GM12891 (cell line): ENCODE results near the gene CKAP5.

Experiments used
- DNase-seq: peaks from one replicate; pipeline ENCODE4 v3.0.0; 2011; ENCODE audit warnings: low spot score; ENCODE audit not compliant: insufficient read length
- FAIRE-seq: peaks from 2 replicates; lab custom pipeline; 2011; peaks lifted over from hg19 to GRCh38; lab: Jason Lieb, UNC
- PAX5 ChIP-seq: IDR thresholded peaks from 2 replicates; pipeline ENCODE4 v1.6.1; 2011; ENCODE audit warnings: low read length, moderate library complexity, mild to moderate bottlenecking; ENCODE audit not compliant: insufficient read depth, severe bottlenecking
- POLR2A ChIP-seq: IDR thresholded peaks from 2 replicates; pipeline ENCODE4 v1.6.1; 2011; ENCODE audit warnings: low read depth, low read length, control low read depth
- POLR2AphosphoS5 ChIP-seq: IDR thresholded peaks from 2 replicates; pipeline ENCODE4 v1.6.1; 2011; ENCODE audit warnings: low read depth, low read length, control low read depth
- POU2F2 ChIP-seq: IDR thresholded peaks from 2 replicates; pipeline ENCODE4 v1.6.1; 2011; ENCODE audit warnings: low read depth, mild to moderate bottlenecking, control low read depth, low read length, moderate library complexity
- SPI1 ChIP-seq: IDR thresholded peaks from 2 replicates; pipeline ENCODE4 v1.6.1; 2011; ENCODE audit warnings: low read depth, low read length, control low read depth
- TAF1 ChIP-seq: IDR thresholded peaks from 2 replicates; pipeline ENCODE4 v1.6.1; 2011; ENCODE audit warnings: low read depth, low read length, control low read depth

Gene CKAP5

DNA sequence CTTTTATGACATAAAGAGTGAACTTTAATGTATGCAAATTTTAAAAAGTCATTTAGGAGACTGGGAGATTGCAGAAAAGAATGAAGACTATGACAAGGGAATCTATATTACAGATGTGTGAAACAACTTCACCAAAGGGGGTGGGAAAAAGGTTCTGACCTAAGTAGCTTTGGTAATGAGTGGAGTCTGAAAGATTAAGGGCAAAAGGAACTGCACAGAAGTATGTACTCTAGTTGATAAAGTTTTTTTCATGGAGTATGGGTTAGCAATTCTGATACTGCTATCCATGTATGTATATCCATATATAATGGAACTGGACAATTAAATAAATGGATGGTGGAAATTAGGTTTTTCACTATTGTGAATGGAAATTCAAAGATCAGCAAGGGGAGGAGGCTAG is 9.2 kb downstream of the CKAP5 start:
- TF ChIP-seq PAX5 (no peak), POLR2A (no peak), SPI1 (no peak), POLR2AphosphoS5 (no peak), TAF1 (no peak), POU2F2 (no peak)
- FAIRE-seq (no peak), DNase-seq (no peak)

DNA sequence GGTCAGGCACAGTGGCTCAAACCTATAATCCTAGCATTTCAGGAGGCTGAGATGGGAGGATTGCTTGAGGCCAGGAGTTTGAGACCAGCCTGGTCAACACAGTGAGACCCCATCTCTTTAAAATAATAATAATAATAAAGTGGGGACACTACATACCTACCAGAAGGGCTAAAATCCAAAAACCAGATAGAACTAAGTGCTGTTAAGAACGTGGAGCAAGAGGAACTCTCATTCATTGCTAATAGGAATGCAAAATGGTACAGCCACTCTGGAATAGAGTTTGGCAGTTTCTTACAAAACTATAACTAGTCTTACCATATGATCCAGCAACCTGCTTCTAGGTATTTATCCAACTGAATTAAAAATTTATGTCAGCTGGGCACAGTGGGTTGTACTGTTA is 9.6 kb downstream of the CKAP5 start:
- DNase-seq = no peak
- FAIRE-seq = no peak
- TF ChIP-seq PAX5 = no peak
- no peak for TF ChIP-seq SPI1
- TF ChIP-seq POLR2AphosphoS5 = no peak
- TF ChIP-seq POLR2A = no peak
- no peak for TF ChIP-seq POU2F2
- no peak for TF ChIP-seq TAF1

DNA sequence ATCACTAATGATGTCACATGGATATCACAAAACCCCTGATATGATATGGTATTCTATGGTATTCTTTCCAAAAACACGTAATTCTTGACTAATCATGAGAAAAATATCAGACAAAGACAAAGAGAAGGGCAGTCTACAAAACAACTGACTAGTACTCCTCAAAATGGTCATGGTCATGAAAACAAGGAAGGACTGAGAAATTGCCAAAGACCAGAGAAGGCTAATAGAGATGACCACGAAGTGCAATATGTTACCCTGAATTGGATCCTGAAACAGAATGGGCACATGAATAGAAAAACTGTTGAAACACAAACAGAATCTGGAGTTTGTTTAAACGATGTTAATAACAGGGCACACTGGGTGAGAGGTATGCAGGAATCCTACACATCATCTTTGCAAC is 10.2 kb downstream of the CKAP5 start:
- FAIRE-seq (no peak), DNase-seq (no peak)
- TF ChIP-seq POU2F2 (no peak), TAF1 (no peak), SPI1 (no peak), POLR2A (no peak), PAX5 (no peak), POLR2AphosphoS5 (no peak)

DNA sequence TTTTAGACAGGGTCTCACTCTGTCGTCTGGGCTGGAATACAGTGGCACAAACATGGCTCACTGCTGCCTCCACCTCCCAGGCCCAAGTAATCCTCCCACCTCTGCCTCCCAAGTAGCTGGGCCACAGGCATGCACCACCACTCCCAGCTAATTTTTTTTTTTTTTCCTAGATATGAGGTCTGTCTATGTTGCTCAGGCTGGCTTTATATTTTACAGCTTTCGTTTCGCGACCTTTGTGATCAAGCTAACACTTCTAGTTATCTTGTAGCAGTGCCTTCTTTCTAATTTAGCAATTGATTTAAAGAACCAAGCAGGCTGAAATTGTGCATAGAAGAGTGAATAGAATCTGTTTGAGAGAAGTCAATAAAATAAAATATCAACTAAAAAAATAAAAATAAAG is 11.3 kb downstream of the CKAP5 start:
- FAIRE-seq = no peak
- no peak for DNase-seq
- no peak for TF ChIP-seq SPI1
- TF ChIP-seq POLR2AphosphoS5 = no peak
- TF ChIP-seq POU2F2 = no peak
- no peak for TF ChIP-seq TAF1
- TF ChIP-seq PAX5 = no peak
- TF ChIP-seq POLR2A = no peak

DNA sequence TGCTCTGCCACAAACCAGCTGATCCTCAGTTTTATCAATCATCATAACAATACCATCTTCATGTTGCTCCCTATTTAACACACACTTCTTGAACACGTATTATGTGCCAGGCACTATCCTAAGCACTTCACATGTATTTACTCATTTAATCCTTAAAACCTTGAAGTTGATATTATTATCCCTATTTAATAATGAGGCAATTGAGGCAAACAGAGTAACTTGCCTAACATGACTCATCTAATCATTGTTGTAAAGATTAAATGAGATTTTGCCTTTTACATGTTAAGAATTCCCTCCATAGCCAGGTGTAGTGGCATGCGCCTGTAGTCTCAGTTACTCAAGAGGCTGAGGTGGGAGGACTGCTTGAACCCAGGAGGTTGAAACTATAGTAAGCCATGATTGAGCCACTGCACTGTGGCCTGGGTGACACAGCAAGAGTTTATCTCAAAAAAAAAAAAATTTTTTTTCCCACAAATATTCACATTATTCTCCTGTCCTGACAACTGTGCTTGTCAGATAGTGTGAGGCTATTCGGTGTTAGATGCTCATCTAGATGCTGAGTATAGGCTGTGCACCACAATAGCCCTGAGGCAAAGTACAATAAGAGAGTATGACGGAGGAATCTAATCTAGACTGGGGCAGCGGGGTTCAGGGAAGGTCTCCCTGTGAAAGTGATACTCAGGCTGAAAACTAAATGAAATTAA is 13.4 kb downstream of the CKAP5 start:
- peak; percentile 31 for FAIRE-seq
- TF ChIP-seq POLR2AphosphoS5 (no peak), POLR2A (no peak), POU2F2 (no peak), PAX5 (no peak), SPI1 (no peak)
- DNase-seq = no peak

DNA sequence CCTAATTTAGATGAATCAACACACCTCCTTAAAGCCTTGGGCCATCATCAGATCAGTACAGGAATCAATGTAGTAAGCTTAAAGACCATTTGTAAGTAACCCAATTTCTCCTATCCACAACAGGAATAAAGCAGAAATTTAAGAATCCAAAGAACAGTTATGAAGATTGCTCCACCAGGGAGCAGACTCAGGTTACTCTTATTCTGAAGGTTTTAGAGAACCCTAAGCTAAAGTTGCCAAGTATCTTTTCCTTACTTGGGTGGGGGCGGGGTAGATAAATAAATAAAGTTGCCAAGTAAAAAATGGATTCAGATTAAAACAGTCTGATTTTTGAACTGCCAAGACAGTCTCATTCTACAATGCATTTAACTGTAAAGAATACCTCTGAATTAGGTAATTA is 18.1 kb downstream of the CKAP5 start:
- DNase-seq (no peak), FAIRE-seq (no peak)
- no peak for TF ChIP-seq PAX5
- no peak for TF ChIP-seq POU2F2
- no peak for TF ChIP-seq POLR2A
- no peak for TF ChIP-seq SPI1
- TF ChIP-seq TAF1 = no peak
- no peak for TF ChIP-seq POLR2AphosphoS5

DNA sequence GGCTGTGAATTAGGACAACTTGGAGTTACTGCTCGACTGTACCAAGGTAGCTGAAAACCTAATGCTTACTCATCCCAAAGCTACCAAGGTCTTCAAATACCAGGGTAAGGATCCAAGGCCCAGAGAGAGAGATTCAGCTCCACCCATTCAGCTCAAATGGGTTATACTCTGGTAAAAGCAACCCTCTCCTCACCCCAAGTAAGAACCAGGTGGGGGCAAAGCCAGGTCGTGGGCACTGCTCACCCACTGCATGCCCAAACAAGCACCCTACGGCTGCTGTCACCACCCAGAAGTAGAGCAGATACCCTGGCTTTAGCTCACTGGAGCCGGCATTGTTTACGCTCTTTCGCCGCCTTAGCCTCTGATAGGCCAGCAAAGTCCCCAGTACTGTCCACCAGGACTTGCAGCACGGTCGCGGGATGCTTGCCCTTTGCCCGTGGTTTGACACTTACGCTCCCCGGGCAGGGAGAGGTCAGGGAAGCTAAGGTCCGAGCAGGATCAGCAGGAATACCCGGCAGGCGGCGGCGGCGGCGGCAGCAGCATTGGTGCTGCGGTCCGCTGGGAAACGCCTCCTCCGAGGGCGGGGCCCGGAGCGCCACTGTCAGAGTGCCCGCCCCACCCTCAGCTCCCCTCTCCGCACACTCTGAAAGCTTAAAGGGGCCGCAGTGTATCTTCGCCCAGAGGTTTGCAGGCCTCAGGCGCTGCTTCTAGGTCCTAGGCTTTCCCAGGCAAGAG is 19.6 kb downstream of the CKAP5 start:
- no peak for TF ChIP-seq POU2F2
- no peak for TF ChIP-seq SPI1
- TF ChIP-seq PAX5 = no peak
- DNase-seq (peak; percentile 58), FAIRE-seq (peak; percentile 81)

DNA sequence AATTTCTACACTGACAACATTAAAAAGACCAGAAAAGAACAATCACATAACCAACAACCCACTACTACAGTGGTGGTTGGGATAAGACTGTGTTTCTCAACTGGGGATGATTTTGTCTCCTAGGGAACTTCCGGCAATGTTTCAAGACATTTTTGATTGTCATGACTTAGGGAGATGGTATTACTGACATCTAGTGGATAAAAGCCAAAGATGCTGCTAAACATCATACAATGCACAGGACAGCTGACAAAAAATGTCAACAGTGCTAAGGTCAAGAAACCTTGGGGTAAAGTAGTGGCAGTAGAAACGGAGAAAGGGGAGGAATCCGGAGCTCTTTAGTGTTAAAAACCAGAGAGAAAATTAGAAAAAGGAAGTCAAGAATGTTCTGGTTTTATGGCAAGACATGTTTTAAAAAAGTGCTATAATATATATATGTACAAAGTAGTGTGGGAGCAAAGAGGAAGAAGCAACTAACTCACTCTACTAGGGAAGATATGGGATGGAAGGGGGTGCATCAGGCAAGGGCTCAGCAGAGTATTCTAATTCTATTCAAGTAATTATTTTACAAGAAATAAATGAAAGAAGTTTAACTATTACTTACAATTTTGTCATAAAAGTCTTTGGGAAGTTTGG is 37.2 kb downstream of the CKAP5 start:
- peak; percentile 84 for FAIRE-seq

DNA sequence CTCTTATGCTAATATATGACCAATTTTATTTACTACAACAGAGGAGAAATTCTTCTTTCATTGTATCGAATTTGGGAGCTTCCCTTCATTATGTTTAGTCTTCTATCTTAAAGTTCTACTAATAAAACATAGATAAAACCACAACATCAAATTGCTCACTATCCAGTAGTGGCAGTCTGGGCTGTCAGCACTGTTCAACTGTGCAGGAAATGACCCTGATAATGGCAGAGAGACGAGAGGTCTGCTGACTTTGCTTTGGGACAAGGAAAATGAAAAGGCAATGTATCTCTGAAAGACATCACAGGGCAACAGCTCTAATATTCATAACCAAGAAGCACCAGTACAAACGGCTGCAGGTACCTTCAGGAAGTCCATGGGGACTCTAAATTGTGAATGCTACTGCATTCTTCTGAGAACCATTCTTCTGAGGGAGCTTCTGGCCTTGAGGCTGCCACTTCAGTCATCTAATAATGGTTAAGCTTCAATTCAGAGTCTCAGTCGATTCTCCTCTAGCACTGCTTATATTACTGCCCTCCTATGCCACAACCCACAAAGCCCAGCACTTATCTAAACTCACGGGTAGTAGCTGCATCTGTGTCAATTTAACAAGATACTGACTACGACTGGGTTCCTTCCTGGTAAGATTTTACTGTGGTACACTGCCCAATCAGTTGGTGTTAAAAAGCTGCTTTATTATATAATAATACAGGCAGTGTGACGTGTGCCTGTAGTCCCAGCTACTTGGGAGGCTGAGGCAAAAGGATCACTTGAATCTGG is 44.2 kb downstream of the CKAP5 start:
- TF ChIP-seq PAX5 = no peak
- no peak for TF ChIP-seq TAF1
- no peak for TF ChIP-seq SPI1
- TF ChIP-seq POLR2AphosphoS5 = no peak
- no peak for TF ChIP-seq POU2F2
- TF ChIP-seq POLR2A = no peak
- DNase-seq (no peak), FAIRE-seq (no peak)

More for the DNA sequence above, 37.2 kb downstream of the CKAP5 start:
- DNase-seq = no peak
- TF ChIP-seq POLR2AphosphoS5 = no peak
